Caki2 (cell line): ENCODE results near the gene XG. TPM values are rescaled to one million over a fixed set of nuclear protein-coding genes. Genes with fewer than 3 reads are reported as not detected.
"Not testable (repeated sequence)": the region's sequence is repeated elsewhere in the genome, so short reads cannot be mapped to it uniquely, and the experiment has no call there.

Source experiments
- DNase-seq: peaks from one replicate; pipeline ENCODE4 v3.0.0-alpha.2; 2015; ENCODE audit warnings: low read depth
- in situ Hi-C: cut with HindIII; loops from 2 replicates; pipeline ENCODE4 v1.10.0; 2016; ENCODE audit warnings: low sequenced_read_pairs, low pct_unique_long_range_greater_than_20kb, mixed read lengths
- total RNA-seq: library from RNA; depleted of rRNA; stranded (reverse); fragments of >200 nt; shearing (Covaris generic); gene quantifications from 2 replicates; pipeline ENCODE4 v1.2.3, GENCODE V29; 2014; ENCODE audit warnings: low replicate concordance

XG gene
- total RNA-seq, 1 experiment from 2014 or later = not detected

DNA sequence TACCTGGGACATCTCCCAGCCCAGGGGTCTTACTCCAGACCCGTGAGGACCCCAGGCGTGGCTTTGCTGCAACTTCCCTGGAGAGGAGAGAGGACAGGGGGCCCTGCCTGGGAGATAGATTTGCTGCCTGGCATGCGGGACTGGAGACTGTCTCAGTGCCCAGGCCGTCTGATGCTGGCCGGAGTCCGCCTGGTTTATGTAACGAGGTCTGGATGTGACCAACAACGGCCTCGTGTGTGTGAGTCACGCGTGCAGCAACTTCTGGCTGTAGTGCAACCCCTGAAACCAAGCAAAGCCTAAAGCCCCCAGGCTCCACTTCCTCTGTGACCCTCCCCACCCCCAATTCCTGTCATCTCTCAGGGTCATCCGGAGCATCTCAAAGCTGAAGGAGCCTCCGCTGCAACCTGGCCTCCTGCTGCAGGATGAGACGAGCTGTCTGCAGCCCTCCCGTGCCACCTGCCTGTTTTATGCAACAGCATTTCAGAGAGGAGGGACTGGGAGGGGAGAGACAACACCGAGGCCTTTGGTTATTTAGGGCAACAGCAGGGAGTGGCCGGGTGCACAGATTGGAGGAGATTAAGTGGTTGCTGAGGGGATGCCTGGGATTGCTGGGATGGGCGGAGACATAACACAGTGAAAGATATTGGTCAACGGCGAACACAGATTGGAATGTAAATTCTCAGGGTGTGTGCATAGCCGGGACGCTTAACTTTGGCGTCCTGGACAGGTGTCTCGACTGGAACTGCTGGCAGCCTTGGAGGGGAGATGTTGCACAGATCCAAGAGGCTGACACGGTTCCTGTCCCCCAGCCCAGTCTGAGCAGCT, 16.0 kb downstream of the XG start:
- DNase-seq = peak; percentile 22
- in situ Hi-C loops = no loop called here

DNA sequence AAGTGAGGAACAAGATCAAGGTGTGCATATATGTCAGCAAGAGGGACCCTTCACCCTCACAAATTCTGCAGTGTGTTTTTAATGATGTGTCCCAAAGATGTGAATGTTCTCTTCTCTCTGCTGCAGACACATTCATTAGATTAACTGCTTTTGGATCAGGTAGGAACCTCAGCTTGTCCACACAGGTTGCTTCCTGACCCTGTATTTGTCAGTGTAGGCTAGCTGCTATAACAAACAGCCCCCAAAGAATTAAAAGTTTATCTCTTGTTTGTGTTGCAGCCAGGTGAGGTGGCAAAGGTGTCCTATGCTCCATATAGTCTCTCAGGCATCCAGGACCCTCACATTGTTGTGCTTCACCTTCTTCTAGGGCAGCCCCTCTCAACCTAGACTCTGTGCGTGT, 17.8 kb downstream of the XG start:
- in situ Hi-C loops = no loop called here
- DNase-seq = no peak

DNA sequence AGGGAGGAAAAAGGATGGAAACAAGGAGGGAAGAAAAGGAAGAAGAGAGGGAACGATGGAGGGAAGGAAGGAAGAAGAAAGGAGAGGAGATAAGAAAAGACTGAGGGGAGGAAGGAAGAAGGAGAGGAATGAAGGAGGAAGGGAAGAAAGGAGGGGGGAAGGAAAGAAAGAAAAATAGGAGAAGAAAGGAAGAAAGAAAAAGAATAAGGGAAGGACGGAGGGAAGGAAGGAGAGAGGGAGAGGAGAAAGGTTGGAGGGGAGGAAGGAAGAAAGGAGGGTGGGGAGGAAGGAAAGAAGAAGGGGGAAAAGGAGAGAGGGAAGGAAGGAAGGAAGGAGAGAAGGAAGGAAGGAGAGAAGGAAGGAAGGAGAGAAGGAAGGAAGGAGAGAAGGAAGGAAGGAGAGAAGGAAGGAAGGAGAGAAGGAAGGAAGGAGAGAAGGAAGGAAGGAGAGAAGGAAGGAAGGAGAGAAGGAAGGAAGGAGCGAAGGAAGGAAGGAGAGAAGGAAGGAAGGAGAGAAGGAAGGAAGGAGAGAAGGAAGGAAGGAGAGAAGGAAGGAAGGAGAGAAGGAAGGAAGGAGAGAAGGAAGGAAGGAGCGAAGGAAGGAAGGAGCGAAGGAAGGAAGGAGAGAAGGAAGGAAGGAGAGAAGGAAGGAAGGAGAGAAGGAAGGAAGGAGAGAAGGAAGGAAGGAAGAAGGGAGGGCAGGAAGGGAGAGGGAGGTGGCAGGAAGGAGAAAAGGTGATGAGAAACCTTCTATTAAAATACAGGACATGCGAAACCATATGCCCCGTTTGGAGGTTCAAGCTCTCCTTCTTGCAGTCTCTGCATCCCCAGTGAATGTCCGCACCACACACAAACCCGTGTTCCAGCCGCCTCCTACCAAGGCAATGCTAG, 21.6 kb downstream of the XG start:
- in situ Hi-C loops, DNase-seq: not testable (repeated sequence)

- in situ Hi-C loops = no loop called here
- no peak for DNase-seq
These were observed 22.2 kb downstream of the XG start for GRCh38 chrX:2774057-2774456.

DNA sequence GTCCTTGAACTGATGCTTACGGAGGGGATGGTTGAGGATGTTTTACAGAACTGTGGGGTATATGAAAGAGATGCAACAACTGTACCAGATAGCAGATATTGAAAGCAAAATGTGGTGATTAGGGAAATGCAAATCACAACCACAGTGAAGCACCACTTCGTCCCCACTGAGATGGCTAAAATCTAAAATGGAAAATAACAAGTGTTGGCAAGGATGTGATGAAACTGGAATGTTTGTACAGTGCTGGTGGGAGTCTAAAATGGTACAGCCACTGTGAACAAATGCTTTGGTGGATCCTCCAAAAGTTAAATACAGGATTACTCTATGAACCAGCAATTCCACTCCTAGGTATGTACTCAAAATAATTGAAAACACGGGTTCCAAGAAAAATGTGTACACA, 22.9 kb downstream of the XG start:
- no peak for DNase-seq
- in situ Hi-C loops = no loop called here

GRCh38 chrX:2780472-2781225, 28.8 kb downstream of the XG start:
- in situ Hi-C loops = not testable (repeated sequence)

DNA sequence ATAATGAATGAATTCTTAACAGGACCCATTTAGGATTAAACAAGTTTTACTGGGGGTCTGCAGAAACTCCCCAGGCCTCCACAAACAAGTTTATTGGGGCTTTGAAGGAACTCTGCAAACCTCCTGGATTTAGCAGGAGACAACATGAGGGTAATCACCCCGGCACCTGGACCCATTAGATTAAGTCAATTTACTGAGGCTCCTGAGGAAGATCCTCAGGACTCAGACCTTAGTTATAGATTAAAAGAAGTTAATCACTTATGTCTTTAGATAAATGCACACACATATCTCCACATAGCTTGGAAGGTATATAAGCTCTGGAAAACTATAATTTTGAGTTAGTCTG, 29.4 kb downstream of the XG start:
- no peak for DNase-seq
- in situ Hi-C loops = no loop called here

More at GRCh38 chrX:2780472-2781225, 28.8 kb downstream of the XG start:
- DNase-seq = not testable (repeated sequence)

- in situ Hi-C loops = no loop called here
- DNase-seq = no peak
These were observed 29.9 kb downstream of the XG start for GRCh38 chrX:2781698-2782097.

GRCh38 chrX:2782171-2782570, 30.3 kb downstream of the XG start:
- in situ Hi-C loops = no loop called here
- DNase-seq = no peak

DNA sequence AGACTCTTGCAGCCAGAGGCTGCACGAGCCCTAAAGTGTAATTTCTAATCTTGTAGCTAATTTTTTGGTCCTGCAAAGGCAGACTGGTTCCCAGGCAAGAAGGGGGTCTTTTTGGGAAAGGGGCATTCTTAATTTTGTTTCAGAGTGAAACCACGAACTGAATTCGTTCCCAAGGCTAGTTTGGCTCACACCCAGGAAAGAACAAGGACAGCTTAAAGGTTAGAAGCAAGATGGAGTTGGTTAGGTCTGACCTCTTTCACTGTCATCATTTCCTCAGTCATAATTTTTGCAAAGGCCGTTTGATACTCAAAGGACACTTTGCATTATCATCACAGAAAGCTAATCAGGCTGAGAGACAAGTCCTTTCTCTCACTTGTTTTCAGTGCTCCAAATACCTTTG, 30.9 kb downstream of the XG start:
- DNase-seq = no peak
- in situ Hi-C loops = no loop called here

DNA sequence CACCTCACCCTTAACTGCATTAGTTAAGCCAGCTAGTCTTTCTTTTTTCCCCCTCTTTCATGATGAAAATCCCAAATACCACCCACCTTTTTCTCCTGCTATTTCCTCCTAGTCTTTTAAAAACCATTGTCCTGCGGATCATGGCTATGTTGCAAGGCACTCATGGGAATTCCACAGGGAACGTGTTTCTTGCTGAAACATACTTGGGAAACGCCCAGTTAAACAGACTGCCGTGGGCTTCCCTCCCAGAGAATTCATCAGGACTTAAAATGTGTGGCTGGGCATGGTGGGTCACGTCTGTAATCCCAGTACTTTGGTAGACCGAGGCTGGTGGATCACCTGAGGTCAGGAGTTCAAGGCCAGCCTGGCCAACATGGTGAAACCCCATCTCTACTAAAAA, 32.2 kb downstream of the XG start:
- no peak for DNase-seq

GRCh38 chrX:2785538-2785937, 33.7 kb downstream of the XG start:
- in situ Hi-C loops = no loop called here
- no peak for DNase-seq

More for the DNA sequence above, 32.2 kb downstream of the XG start:
- in situ Hi-C loops = no loop called here

GRCh38 chrX:2788980-2789379, 37.1 kb downstream of the XG start:
- in situ Hi-C loops = no loop called here
- no peak for DNase-seq

DNA sequence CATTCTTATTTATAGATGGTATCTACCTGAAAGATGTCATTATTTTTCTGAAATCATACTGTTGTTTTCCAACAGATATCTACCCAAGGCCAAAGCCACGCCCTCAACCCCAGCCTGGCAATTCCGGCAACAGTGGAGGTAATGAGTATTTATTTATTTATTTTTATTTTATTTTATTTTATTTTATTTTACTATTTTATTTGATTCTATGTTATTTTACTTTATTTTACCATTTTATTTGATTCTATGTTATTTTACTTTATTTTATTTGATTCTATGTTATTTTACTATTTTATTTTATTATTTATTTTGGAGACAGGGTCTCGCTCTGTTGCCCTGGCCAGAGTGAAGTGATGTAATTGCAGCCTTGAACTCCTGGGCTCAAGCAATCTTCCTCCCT, 37.7 kb downstream of the XG start:
- DNase-seq = no peak
- in situ Hi-C loops = no loop called here

DNA sequence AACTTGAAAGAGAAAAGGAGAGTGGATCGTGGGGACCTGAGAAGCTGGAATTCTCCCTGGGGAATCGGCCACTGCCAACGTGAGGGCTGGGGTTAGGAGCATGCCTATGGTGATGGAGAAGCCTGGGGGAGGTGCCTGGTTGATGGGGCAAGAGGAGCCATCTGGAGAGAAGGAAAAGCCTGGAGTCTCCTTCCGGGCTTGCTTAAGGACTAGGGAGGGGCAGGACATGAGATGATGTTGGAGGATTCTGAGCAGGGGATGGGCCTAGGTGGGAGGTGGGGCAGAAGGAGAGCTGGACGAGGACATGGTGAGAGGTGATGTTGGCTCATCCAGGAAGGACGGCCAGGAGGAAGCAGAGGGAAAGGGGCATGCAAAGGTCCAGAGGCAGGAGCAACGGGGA, 41.9 kb downstream of the XG start:
- DNase-seq = no peak
- in situ Hi-C loops = no loop called here

GRCh38 chrX:2794336-2794735, 42.5 kb downstream of the XG start:
- in situ Hi-C loops = no loop called here
- no peak for DNase-seq

- in situ Hi-C loops, DNase-seq: not testable (repeated sequence)
These were observed 45.0 kb downstream of the XG start for GRCh38 chrX:2796808-2797207.

- DNase-seq = no peak
- in situ Hi-C loops = no loop called here
These were observed 47.5 kb downstream of the XG start for GRCh38 chrX:2799369-2799768.

DNA sequence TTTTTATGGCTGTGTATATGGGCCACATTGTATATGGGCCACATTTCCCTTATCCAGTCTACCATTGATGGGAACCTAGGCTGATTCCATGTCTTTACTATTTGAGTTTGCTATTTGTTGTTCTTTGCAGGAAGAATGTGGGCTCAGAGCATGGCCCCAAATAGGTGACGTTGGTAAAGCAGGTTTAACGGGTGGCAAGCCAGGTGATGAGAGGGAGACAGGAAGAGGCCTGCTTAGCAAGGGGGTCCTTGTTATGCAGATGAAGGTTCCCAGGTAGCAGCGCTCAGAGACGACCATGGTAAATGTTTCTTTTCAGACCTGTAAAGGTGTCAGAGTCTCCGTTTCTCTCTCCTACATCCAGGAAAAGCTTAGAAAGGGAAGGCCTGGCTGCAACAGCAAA, 48.1 kb downstream of the XG start:
- DNase-seq, in situ Hi-C loops: not testable (repeated sequence)
